HG03460 (cell line): Measurements from ENCODE around the gene PAQR3.
"Not testable (repeated sequence)": the region's sequence is repeated elsewhere in the genome, so short reads cannot be mapped to it uniquely, and the experiment has no call there.

ENCODE experiments used
- ATAC-seq: cut with Tn5 transposase; IDR thresholded peaks from one replicate; pipeline ENCODE4 v1.9.1; 2021; ENCODE audit not compliant: unreplicated experiment

PAQR3 gene

DNA sequence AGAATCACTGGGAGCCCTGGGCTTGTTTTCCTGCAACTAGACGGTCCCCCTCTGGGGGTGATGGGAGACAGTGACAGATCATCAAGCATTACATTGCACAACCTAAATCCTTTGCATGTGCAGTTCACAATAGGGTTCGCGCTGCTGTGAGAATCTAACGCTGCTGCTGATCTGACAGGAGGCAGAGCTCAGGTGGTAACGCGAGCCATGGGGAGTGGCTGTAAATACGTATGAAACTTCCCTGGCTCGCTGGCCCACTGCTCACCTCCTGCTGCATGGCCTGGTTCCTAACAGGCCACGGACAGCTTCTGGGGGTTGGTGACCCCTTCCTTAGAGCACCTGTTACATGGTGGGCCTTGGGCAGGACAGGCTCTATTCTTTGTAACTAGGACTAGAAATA lies 10.4 kb downstream of the PAQR3 start:
- no peak for ATAC-seq

DNA sequence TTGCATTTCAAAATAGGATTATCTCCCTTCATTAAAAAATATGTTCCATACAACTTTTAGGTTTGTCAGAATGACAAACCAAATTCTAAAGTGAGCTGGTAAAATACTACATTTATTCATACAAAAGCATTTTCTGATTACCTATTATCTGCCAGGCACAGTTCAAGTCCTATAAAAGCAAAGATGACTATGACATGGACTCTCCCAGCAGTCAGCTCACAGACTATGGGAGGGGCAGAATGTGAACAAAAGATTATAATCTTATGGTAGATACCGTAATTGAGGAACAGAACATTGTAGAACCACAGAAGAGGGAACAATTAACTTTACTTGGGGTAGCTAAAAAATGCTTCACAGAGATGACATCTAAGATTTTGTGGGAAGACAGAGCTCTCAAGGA lies 12.4 kb downstream of the PAQR3 start:
- ATAC-seq = no peak

DNA sequence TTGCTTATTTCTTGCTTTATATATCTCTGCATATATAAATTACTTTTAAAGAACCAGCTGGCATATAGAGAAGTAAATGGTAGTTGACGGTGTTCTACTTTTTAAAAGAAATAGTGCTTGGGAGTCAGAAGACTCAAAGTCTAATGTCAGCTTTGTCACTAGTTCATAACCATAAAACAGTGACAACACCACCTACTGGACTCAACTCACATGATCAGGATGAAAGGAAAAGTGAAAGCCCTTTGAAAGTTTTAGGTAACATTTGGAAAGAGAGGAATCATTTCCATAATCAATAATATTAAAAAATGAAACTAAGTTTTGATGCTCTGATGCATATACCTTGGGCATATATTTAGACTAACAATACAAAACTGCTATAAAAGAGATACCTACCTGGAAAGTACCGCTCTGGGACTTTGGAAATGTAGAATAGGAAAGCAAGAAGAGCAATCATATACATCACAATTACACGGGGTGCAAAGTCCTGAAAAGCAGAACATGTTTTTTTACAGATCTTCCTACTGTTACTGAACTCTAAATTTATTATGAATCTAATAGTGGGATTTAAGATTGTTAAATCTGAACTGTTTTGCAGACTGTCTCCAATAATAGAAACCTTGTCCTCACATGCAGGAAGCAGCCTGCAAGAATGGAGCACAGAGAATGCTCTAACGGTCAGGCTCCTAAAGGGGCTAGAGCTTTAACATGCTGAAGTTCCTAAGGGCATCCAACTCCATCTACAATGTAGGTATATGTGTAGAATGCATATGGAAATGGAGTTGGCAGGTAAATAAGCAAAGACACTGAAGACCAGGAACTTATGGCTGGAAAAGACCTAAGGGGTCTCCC lies 15.6 kb downstream of the PAQR3 start:
- ATAC-seq = no peak

DNA sequence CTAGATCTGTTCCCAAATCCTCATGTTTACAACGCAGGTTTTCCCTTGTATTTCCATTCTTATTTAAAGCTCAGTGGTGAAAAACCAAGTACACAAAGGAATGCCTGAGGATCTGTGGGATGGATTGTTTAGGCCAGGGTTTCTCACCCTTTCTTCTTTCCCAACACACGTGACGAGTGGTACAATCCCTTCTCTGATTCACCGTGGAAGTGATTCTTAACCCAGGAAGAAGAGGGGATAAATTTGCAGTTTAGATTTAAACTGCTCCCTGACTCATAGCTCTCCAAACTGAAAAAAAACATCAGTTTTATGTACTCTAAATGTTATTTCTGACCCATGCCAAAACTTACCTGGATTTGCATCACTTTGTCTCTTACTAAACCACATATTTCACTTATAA lies 17.0 kb downstream of the PAQR3 start:
- ATAC-seq = no peak

DNA sequence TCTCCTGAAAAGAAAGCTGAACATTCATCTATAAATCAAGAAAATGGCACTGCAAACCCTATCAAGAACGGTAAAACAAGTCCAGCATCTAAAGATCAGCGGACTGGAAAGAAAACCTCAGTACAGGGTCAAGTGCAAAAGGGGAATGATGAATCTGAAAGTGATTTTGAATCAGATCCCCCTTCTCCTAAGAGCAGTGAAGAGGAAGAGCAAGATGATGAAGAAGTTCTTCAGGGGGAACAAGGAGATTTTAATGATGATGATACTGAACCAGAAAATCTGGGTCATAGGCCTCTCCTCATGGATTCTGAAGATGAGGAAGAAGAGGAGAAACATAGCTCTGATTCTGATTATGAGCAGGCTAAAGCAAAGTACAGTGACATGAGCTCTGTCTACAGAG lies 28.6 kb downstream of the PAQR3 start:
- ATAC-seq = no peak

DNA sequence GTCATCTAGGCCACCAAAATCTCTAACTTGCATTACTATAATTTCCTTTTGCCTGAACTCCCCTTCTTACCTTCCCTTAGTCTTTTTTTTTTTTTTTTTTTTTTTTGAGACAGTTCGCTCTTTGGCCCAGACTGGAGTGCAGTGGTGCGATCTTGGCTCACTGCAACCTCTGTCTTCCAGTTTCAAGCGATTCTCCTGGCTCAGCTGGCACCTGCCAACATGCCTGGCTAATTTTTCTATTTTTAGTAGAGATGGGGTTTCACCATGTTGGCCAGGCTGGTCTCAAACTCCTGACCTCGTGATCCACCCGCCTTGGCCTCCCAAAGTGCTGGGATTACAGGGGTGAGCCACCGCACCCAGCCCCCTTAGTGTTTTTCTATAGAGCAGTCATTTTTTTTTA lies 30.3 kb downstream of the PAQR3 start:
- ATAC-seq = not testable (repeated sequence)

DNA sequence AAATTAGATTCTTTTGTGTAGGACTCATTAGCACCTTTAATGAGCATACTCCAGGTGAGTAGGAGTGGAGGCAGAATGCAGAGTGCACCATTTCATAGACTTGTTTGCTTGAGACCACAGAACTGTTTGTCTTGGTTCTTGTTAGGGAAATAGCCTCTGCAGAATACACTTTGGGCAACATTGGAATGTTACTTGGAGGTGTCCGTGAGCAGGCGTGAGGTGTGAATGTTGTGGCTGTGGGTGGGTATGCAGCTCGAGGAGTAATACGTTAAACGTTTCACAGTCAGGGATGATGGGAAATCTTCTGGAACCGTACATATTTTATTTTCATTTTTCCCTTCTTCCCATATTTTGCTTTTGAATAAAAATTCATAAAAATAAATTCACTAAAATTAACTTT lies 31.6 kb downstream of the PAQR3 start:
- no peak for ATAC-seq

DNA sequence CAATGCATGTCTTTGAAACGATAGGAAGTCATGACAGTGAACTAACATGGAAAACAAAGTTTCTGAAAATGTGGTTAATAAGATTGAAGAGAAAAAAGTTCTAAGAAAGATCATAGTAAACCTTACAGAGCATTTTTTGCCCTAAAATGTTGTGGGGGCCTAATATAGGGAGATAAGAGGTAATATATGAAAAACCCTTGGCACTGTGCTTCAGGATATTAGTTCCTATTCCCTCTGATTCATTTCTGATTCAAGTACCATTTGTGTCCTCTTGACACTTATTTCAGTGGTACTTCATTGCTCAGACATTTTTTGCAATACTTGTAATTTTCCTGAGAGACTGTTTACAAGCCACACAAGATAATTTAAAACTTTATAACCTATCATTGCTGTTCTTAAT lies 35.1 kb downstream of the PAQR3 start:
- no peak for ATAC-seq

DNA sequence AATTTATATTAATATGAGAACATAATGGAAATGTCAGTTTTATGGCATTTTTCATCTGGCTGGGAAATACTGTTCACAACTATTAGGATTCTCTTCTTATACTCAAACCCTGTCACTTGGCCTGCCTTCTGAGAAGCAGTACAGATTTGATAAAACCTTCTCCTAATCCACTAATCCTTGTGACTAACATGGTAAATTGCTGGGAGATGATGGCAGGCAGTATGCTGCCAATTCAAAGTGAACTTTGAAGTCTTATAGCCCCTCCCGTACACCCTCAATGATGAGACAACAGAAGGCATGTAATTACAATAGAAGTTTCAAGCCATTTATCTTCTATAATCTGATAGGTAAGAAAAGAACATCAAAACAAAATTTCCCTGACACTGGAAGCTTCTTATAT lies 36.9 kb downstream of the PAQR3 start:
- ATAC-seq = no peak

DNA sequence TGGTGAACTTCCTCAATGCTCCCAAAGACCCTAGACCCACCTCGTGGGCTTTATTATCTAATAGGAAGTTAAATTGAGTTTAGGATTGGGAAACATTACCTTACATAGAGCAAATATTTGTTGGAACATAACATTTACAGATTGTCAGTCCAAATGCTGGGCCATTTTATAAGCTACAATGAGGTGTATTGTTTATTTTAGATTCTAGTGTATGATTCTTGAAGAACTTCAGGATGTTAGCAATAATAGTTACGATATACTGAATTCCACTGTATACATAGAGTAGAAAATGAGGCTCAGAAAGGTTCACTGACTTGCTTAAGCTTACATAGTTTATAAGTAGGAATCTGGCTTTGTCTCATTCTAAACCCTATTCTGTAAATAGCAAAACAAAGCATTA lies 37.4 kb downstream of the PAQR3 start:
- no peak for ATAC-seq

DNA sequence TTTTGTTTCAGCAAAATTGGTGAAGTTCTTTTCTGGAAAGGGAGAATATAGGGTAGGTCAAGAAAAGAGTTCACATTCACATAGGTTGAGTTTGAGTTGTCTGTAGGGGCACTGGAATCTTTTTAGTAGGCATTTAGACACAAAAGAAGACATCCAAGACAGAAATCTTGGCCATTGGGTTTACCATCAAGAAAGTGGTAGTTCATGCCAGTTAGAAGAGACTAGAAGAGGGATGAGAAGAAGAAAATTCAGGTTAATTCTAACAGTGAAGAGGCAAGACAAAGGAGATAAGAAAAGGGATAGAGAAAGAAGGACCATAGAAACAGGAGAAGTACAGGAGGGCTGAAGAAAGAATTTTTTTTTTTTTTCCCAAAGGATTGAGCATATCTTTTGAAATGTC lies 39.9 kb downstream of the PAQR3 start:
- ATAC-seq = no peak

DNA sequence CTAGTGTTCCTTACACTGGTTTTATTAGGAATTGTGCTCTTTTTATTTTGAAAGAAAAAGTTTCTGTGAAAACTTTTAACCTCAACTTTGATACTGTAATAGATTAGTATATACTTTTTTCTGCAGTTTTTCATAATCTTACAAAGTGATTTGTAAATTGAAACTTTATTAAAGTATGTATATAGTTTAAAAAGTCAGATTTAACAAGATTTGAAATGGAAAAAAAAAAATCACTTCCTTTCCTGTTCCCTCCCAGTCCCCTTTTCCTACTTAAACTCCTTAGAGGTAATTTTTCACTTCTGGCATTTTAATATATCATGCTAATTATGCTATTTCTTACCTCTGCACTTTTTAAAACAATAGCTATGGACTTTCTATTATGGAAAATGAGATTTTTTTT lies 49.3 kb downstream of the PAQR3 start:
- no peak for ATAC-seq

DNA sequence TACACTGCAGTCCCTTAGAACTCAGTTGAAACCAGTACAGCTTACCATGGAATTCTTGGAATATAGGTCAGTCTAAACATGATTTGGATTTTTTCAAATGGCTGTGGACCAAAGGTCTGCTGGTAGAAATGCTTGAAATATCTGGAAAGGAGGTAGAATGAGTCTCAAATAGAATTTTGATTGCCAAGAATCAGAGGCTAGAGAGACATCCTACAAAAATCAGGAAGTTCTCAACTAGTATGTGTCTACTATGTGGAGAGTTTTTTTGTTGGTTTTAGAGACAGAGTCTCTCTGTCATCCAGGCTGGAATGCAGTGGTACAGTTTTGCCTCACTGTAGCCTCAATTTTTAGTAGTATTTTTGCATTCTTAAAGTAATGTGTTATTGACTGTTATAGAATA lies 53.6 kb downstream of the PAQR3 start:
- ATAC-seq = no peak

DNA sequence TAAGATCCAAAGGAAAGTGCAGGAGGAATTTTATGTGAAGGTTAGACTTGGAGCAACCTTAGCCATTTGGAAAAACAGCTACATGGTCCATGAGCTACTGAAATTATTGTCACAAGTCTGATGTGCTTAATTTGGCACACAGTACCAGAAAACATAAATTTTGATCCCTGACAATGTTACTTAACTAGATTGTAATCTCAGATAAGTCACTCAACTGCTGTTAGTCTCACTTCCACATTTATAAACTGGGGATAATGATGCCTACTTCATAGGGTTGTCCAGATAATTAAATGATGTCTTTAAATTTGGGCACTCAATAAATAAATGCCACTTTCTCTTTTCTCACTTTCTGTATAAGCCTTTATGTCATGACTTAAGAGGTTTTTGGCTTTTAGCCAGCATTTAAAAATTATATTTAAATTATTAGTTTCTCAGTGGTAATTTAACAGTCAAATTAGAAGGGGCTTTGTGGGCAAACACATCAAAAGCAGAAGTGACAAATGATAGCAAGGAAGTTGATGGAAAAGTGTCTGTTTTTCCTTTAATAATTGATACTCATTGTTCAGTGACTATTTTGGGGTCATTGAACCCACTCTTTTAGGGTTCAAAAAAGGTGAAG lies 58.3 kb downstream of the PAQR3 start:
- ATAC-seq = no peak

DNA sequence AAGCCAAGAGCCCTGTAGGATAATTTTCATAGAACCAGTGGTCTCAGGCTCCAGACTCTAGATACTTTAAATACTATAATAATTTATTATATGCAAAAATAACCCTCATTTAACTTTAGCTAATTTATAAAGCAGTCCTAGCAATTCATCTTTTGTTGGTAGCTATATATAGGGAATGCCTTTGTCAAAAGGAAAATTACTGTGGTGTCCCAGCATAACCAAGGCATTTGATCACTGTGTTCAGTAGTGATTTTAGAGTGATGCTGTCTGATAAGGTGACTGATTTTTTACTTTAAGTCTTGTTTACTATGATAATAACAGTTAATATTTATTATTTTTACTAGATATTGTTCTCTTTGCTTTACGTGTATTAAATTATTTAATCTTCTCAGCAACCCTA lies 61.2 kb downstream of the PAQR3 start:
- no peak for ATAC-seq

DNA sequence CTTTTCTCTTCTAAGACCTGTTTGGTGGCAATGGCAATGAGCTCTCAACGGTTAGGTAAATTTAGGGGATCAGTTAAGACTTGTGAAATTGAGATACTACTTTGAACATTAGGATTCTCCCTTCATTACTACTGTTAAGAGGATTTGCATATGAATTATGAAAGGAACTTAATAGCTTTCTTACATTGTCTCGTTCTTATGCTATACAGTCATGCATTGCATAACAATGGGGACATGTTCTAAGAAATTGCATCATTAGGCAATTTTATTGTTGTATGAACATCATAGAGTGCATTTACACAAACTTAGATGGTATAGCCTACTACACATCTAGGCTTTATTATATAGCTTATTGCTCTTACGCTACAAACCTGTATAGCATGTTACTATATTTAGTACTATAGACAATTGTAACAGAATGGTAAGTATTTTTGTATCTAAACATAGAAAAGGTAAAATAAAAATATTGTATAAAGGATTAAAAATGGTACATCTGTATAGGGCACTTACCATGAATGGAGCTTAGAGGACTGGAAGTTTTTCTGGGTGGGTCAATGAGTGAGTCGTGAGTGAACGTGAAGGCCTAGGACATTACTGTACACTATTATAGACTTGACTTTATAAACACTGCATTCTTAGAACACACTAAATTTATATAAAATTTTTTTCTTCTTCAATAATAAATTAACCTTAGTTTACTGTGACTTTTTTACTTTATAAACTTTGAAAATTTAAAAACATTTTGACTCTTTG lies 62.5 kb downstream of the PAQR3 start:
- no peak for ATAC-seq

DNA sequence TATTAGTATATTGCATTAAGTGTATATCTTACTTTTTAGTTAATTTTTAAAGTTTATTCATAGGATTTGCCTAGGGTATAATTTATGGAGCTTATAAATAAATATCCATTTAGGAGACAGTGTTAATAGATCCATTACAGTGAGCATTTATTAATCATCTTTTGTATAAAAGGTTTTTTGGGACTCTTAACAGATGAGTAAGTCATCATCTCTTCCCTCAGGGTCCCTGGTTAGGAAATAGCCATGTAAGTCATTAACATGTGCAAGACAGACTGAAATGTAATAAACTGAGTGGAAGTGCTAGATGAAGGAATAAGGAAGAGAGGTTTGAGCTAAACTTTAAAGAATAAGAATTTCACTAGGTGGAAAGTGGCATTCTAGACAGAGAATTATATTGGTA lies 69.2 kb downstream of the PAQR3 start:
- ATAC-seq = no peak

DNA sequence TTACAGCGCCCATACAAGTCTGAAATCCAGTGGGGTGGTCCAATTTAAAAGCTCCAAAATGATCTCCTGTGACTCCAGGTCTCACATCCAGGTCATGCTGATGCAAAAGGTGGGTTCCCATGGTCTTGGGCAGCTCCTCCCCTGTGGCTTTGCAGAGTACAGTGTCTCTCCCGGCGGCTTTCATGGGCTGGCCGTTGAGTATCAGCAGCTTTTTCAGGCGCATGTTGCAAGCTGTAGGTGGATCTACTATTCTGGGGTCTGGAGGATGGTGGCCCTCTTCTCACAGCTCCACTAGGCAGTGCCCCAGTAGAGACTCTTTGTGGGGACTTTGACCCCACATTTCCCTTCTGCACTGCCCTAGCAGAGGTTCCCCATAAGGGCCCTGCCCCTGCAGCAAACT lies 70.5 kb downstream of the PAQR3 start:
- ATAC-seq = not testable (repeated sequence)

DNA sequence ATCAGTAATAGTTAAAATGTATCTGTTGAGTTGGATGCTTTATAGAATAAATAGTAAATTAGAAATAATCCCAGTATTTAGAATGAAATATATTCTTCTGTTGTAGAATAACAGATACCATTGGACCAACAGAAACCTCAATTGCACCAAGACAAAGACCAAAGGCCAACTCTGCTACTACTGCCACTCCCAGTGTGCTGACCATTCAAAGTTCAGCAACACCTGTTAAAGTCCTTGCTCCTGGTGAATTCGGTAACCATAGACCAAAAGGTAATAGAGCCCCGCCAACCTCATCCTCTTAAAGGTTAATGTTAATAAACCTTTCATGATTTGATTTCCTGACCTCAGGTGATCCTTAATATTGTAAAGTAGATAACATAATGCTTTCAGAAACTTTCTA lies 73.8 kb downstream of the PAQR3 start:
- ATAC-seq = no peak

DNA sequence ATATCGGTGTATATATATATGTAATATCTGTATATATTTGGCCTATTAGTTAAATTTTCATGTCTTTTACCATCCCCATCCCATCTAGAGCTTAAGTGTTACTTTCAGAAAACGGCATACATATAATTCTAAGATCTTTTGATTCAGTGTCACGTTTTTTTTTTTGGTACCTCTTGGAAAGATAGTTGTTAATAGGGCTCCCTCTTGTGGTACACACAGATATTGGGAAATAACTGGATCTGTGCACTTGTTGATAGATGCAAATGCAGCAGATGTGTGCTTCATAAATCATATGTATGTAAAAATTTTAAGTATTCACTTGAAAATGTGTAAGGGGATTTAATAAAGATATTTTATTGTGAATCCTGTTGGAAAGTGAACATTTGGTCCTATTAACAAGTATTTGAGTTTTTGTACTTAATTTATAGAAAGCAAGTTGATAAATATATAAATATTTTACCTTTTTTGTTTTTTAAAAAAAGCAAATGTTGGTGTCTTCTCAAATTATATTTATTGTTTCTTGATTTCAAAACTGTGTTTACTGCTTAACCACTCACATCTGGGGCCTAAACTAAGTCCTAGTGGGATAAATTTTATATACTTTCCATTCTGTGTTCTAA lies 74.7 kb downstream of the PAQR3 start:
- no peak for ATAC-seq

DNA sequence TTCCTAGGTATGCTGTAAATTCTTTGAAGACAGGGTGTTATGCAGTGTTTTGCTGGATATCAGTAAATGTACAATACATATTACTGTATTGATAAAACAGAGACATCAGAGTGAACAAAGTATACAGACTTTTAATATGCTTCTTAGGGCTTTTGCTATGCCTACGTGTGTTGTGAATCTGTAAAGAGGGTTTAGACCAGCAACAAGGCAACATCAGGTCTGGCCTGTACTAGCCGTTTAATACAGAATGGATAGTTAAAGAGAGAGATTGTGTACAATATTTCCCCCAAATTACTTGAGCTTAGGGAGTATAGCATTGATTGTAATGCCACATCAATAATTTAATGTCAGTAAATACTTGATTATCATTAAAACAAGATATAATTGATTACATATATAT lies 75.2 kb downstream of the PAQR3 start:
- no peak for ATAC-seq
